HEK293 (cell line): ENCODE measurements around the gene BBX.

Source experiments
- CTCF ChIA-PET: fragments of 350-600 bp; formaldehyde crosslinking; extraction: SDS; loops from one replicate; lab custom pipeline; 2021; ENCODE audit warnings: antibody characterized with exemption; lab: Yijun Ruan, JAX
- POLR2A ChIA-PET: fragments of 300-600 bp; formaldehyde crosslinking; extraction: SDS; loops from one replicate; lab custom pipeline; 2020; ENCODE audit warnings: antibody characterized with exemption, inconsistent platforms; lab: Yijun Ruan, JAX
- H3K27ac ChIP-seq: fragments of 200-500 bp; sonication (Bioruptor generic); 2 replicates; pipeline ENCODE4 v1.5.1; 2014; ENCODE audit warnings: low read depth, low read length, control low read depth, inconsistent platforms; ENCODE audit errors: extremely low read depth
- H3K36me3 ChIP-seq, 2 experiments: fragments of 200-500 bp in 1 of 2; sonication (Bioruptor generic) in 1 of 2; 1 replicate in 1 of 2; 2 replicates in 1 of 2; pipeline ENCODE4 v1.5.1; 2014 to 2017; ENCODE audit warnings: inconsistent platforms in 2 of 2, low read length in 2 of 2; ENCODE audit not compliant: control insufficient read depth in 2 of 2, insufficient read depth in 1 of 2
- H3K4me1 ChIP-seq: fragments of 200-500 bp; sonication (Bioruptor generic); 2 replicates; pipeline ENCODE4 v1.5.1; 2014; ENCODE audit warnings: mild to moderate bottlenecking, low read length, inconsistent platforms; ENCODE audit not compliant: control insufficient read depth, insufficient read depth
- H3K4me3 ChIP-seq: 2 replicates; pipeline ENCODE4 v1.5.1; 2011; ENCODE audit warnings: low read depth, mild to moderate bottlenecking, control low read depth, low read length, moderate library complexity
- H3K9me3 ChIP-seq: fragments of 200-500 bp; sonication (Bioruptor generic); 2 replicates; pipeline ENCODE4 v1.5.1; 2014; ENCODE audit warnings: low read depth, low read length, inconsistent platforms; ENCODE audit not compliant: control insufficient read depth, insufficient read depth
- HOXD13 ChIP-seq: sonication (generic); formaldehyde crosslinking; IDR thresholded peaks from 2 replicates; pipeline ENCODE4 v1.8.0; 2022; ENCODE audit warnings: missing genetic modification reagents, borderline replicate concordance
- SP7 ChIP-seq: fragments of 450-650 bp; formaldehyde crosslinking; IDR thresholded peaks from 2 replicates; pipeline ENCODE4 v1.5.1; 2016; ENCODE audit warnings: missing biosample characterization, missing genetic modification characterization
- ZBTB1 ChIP-seq: fragments of 450-650 bp; formaldehyde crosslinking; IDR thresholded peaks from 2 replicates; pipeline ENCODE4 v1.5.1; 2016; ENCODE audit warnings: missing biosample characterization, missing genetic modification characterization
- ZFHX2 ChIP-seq: fragments of 450-650 bp; formaldehyde crosslinking; conservative IDR thresholded peaks from 2 replicates; pipeline ENCODE4 v1.5.1; 2016; ENCODE audit warnings: missing biosample characterization, missing genetic modification characterization
- ZNF175 ChIP-seq: fragments of 450-650 bp; formaldehyde crosslinking; IDR thresholded peaks from 2 replicates; pipeline ENCODE4 v1.5.1; 2016; ENCODE audit warnings: missing biosample characterization, missing genetic modification characterization
- ZNF202 ChIP-seq: fragments of 450-650 bp; formaldehyde crosslinking; IDR thresholded peaks from 2 replicates; pipeline ENCODE4 v1.5.1; 2016; ENCODE audit warnings: missing biosample characterization, missing genetic modification characterization, borderline replicate concordance
- ZNF266 ChIP-seq: fragments of 450-650 bp; formaldehyde crosslinking; IDR thresholded peaks from 2 replicates; pipeline ENCODE4 v1.5.1; 2016; ENCODE audit warnings: missing biosample characterization, missing genetic modification characterization, low read depth
- ZNF558 ChIP-seq: fragments of 450-650 bp; formaldehyde crosslinking; IDR thresholded peaks from 2 replicates; pipeline ENCODE4 v1.5.1; 2016; ENCODE audit warnings: missing biosample characterization, missing genetic modification characterization
- ZNF610 ChIP-seq: fragments of 450-650 bp; formaldehyde crosslinking; IDR thresholded peaks from 2 replicates; pipeline ENCODE4 v1.5.1; 2016; ENCODE audit warnings: missing biosample characterization, missing genetic modification characterization, borderline replicate concordance
- TF ChIP-seq, protein P1 (sequence below): fragments of 450-650 bp; formaldehyde crosslinking; IDR thresholded peaks from 2 replicates; pipeline ENCODE4 v1.5.1; 2016; ENCODE audit warnings: missing biosample characterization, missing genetic modification characterization
- TF ChIP-seq, protein P2 (sequence below): fragments of 450-650 bp; formaldehyde crosslinking; IDR thresholded peaks from 2 replicates; pipeline ENCODE4 v1.5.1; 2016; ENCODE audit warnings: missing biosample characterization, missing genetic modification characterization, low read depth
- TF ChIP-seq, protein P3 (sequence below): fragments of 450-650 bp; formaldehyde crosslinking; IDR thresholded peaks from 2 replicates; pipeline ENCODE4 v1.5.1; 2016; ENCODE audit warnings: missing biosample characterization, missing genetic modification characterization
- TF ChIP-seq, protein P4 (sequence below): fragments of 450-650 bp; formaldehyde crosslinking; IDR thresholded peaks from 2 replicates; pipeline ENCODE4 v1.5.1; 2017; ENCODE audit warnings: missing biosample characterization, missing genetic modification characterization
- TF ChIP-seq, protein P5 (sequence below): fragments of 450-650 bp; formaldehyde crosslinking; IDR thresholded peaks from 2 replicates; pipeline ENCODE4 v1.5.1; 2016; ENCODE audit warnings: missing biosample characterization, missing genetic modification characterization

Gene BBX

DNA sequence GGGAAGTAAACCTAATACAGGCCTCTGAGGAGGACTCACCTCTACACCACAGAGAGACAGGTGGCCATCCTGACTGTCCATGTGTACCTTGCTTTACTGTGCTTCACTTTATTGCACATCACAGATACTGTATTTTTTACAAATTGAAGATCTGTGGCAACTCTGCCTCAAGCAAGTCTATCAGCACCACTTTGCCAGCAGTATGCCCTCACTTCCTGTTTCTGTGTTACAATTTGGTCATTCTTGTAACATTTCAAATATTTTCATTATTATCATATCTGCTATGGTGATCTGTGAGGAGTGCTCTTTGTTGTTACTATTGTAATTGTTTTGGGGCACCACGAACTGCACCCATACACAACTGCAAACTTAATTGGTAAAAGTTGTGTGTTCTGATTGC is 78.0 kb downstream of the BBX start (continued):
- no peak for TF ChIP-seq ZNF202 (tag by site-specific recombination)
- TF ChIP-seq, protein P1, sequence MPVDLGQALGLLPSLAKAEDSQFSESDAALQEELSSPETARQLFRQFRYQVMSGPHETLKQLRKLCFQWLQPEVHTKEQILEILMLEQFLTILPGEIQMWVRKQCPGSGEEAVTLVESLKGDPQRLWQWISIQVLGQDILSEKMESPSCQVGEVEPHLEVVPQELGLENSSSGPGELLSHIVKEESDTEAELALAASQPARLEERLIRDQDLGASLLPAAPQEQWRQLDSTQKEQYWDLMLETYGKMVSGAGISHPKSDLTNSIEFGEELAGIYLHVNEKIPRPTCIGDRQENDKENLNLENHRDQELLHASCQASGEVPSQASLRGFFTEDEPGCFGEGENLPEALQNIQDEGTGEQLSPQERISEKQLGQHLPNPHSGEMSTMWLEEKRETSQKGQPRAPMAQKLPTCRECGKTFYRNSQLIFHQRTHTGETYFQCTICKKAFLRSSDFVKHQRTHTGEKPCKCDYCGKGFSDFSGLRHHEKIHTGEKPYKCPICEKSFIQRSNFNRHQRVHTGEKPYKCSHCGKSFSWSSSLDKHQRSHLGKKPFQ (tag by site-specific recombination): no peak
- no peak for TF ChIP-seq ZBTB1
- no peak for TF ChIP-seq ZNF610 (tag by site-specific recombination)
- TF ChIP-seq SP7 (tag by site-specific recombination): no peak
- TF ChIP-seq ZNF266 (tag by site-specific recombination): no peak
- TF ChIP-seq ZFHX2 (tag by site-specific recombination): no peak
- TF ChIP-seq HOXD13: no peak
- TF ChIP-seq, protein P2, sequence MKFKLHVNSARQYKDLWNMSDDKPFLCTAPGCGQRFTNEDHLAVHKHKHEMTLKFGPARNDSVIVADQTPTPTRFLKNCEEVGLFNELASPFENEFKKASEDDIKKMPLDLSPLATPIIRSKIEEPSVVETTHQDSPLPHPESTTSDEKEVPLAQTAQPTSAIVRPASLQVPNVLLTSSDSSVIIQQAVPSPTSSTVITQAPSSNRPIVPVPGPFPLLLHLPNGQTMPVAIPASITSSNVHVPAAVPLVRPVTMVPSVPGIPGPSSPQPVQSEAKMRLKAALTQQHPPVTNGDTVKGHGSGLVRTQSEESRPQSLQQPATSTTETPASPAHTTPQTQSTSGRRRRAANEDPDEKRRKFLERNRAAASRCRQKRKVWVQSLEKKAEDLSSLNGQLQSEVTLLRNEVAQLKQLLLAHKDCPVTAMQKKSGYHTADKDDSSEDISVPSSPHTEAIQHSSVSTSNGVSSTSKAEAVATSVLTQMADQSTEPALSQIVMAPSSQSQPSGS (tag by site-specific recombination): no peak
- no peak for TF ChIP-seq ZNF175 (tag by site-specific recombination)
- TF ChIP-seq, protein P3, sequence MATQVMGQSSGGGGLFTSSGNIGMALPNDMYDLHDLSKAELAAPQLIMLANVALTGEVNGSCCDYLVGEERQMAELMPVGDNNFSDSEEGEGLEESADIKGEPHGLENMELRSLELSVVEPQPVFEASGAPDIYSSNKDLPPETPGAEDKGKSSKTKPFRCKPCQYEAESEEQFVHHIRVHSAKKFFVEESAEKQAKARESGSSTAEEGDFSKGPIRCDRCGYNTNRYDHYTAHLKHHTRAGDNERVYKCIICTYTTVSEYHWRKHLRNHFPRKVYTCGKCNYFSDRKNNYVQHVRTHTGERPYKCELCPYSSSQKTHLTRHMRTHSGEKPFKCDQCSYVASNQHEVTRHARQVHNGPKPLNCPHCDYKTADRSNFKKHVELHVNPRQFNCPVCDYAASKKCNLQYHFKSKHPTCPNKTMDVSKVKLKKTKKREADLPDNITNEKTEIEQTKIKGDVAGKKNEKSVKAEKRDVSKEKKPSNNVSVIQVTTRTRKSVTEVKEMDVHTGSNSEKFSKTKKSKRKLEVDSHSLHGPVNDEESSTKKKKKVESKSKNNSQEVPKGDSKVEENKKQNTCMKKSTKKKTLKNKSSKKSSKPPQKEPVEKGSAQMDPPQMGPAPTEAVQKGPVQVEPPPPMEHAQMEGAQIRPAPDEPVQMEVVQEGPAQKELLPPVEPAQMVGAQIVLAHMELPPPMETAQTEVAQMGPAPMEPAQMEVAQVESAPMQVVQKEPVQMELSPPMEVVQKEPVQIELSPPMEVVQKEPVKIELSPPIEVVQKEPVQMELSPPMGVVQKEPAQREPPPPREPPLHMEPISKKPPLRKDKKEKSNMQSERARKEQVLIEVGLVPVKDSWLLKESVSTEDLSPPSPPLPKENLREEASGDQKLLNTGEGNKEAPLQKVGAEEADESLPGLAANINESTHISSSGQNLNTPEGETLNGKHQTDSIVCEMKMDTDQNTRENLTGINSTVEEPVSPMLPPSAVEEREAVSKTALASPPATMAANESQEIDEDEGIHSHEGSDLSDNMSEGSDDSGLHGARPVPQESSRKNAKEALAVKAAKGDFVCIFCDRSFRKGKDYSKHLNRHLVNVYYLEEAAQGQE: no peak
- TF ChIP-seq, protein P4, sequence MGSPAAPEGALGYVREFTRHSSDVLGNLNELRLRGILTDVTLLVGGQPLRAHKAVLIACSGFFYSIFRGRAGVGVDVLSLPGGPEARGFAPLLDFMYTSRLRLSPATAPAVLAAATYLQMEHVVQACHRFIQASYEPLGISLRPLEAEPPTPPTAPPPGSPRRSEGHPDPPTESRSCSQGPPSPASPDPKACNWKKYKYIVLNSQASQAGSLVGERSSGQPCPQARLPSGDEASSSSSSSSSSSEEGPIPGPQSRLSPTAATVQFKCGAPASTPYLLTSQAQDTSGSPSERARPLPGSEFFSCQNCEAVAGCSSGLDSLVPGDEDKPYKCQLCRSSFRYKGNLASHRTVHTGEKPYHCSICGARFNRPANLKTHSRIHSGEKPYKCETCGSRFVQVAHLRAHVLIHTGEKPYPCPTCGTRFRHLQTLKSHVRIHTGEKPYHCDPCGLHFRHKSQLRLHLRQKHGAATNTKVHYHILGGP: no peak

DNA sequence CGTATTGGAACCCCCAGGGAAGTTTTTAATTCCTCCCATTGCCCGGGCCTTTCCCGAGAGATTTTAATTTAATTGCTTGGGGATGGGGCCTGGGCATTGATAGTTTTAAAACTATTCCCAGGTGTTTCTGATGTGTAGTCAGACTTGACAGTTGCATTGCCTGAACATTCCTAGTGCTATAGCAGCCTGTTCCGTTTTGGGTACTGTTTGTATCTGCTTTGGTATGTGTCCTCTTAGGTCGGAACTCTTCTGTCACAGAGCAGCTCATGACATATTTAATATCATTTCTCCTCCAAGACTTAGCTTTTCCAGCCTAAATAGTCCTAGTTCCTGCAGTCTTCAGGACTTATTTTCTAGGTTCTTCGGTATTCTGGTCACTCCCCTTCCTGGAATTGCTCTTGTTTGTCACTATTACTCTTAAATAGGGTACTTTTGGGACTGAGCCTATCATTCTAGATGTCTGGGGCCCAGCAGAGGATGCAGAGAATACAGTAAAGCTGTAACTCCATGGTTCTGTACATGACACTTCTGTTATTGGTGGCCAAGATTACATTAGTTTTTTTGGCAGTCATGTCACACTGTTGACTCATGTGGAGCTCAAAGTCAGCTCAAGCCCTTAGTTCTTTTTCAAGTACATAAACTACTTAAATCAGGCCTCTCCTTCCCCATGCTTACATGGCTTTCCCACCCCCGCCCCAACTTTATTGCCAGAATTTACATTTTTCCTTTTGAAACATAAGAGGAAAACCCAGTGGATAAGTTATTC is 81.5 kb downstream of the BBX start:
- Histone ChIP-seq H3K27ac (no peak overlapping the region), H3K9me3 (no peaks in the 10 kb centered on the region), H3K36me3 (no peaks in the 10 kb centered on the region), H3K4me3 (no peak overlapping the region), H3K4me1 (peaks cover 3% of the 10 kb centered on the region; the same call in 1 of the 2 replicates)
- POLR2A ChIA-PET: no interaction called here
- CTCF ChIA-PET: interaction anchor here (0.7 kb wide), 1 partner anchor 73 kb away, joined by 3 read pairs; no protein-coding TSS in a partner anchor
- no peak for TF ChIP-seq ZNF558 (tag by site-specific recombination)
- TF ChIP-seq, protein P5, sequence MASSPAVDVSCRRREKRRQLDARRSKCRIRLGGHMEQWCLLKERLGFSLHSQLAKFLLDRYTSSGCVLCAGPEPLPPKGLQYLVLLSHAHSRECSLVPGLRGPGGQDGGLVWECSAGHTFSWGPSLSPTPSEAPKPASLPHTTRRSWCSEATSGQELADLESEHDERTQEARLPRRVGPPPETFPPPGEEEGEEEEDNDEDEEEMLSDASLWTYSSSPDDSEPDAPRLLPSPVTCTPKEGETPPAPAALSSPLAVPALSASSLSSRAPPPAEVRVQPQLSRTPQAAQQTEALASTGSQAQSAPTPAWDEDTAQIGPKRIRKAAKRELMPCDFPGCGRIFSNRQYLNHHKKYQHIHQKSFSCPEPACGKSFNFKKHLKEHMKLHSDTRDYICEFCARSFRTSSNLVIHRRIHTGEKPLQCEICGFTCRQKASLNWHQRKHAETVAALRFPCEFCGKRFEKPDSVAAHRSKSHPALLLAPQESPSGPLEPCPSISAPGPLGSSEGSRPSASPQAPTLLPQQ (tag by site-specific recombination): 0 out of 2 replicates have a peak, but pooled peaks have one; percentile 21
